UCSD-AML1 (cell line): ENCODE data around the gene ZNF831.

Source experiments
- DNase-seq: peaks from one replicate; lab custom pipeline; 2025; ENCODE audit not compliant: unreplicated experiment; lab: John Stamatoyannopoulos, UW

Gene ZNF831

GRCh38 chr20:59300333-59301081 lies 136.9 kb downstream of the ZNF831 start, which contains the start of gene EDN3:
EDN3 (plus strand) TSS chr20:59300611; CDS start chr20:59300813, 202 bp downstream.
- no peak for DNase-seq

- no peak for DNase-seq
Measured at GRCh38 chr20:59301343-59302007, 137.9 kb downstream of the ZNF831 start.

GRCh38 chr20:59305908-59306655 lies 142.5 kb downstream of the ZNF831 start:
- no peak for DNase-seq

GRCh38 chr20:59307270-59307669 lies 143.6 kb downstream of the ZNF831 start:
- DNase-seq, result no peak
